Measurements from ENCODE around the gene ADARB1.

ADARB1 gene

GRCh38 chr21:45265721-45266517 lies 191.5 kb downstream of the ADARB1 start:
- DNase-seq (ENCODE audit: low read depth in 2 of 2): no peak

GRCh38 chr21:45266518-45267389 lies 192.4 kb downstream of the ADARB1 start:
- DNase-seq (ENCODE audit: low read depth in 2 of 2): no peak

- no peak for DNase-seq (ENCODE audit: low read depth in 2 of 2)
Observed at GRCh38 chr21:45267390-45267760, 193.0 kb downstream of the ADARB1 start.

GRCh38 chr21:45269861-45270260 lies 195.5 kb downstream of the ADARB1 start:
- DNase-seq (ENCODE audit: low read depth in 2 of 2): no peak

GRCh38 chr21:45270306-45270821 lies 196.0 kb downstream of the ADARB1 start:
- no peak for DNase-seq (ENCODE audit: low read depth in 2 of 2)
